ENCODE measurements around the gene UBE3B.

UBE3B gene

GRCh38 chr12:109561711-109562030 is 84.2 kb downstream of the UBE3B start:
- no peak for TF ChIP-seq CTCF (IDR thresholded peaks at IDR 0.05)
- H3K27ac ChIP-seq = no peak overlapping the region

GRCh38 chr12:109562871-109563270 is 85.4 kb downstream of the UBE3B start:
- Histone ChIP-seq H3K4me1 (no peaks in the 10 kb centered on the region), H3K4me2 (ENCODE audit: low read length) (no peak overlapping the region), H3K27me3 (ENCODE audit: control insufficient read depth, insufficient read depth, low read length) (no peaks in the 10 kb centered on the region), H3K4me3 (ENCODE audit: low read depth, low read length) (no peak overlapping the region), H3K36me3 (ENCODE audit: control insufficient read depth, insufficient read depth, low read length) (no peaks in the 10 kb centered on the region), H3K9ac (no peak overlapping the region), H3K27ac (no peak overlapping the region), H3K9me3 (ENCODE audit: control insufficient read depth, low read length) (no peaks in the 10 kb centered on the region), H3K79me2 (no peaks in the 10 kb centered on the region), H2AFZ (no peak overlapping the region)
- no peak for TF ChIP-seq CTCF (IDR thresholded peaks at IDR 0.05)

More at GRCh38 chr12:109561711-109562030, 84.2 kb downstream of the UBE3B start:
- Histone ChIP-seq H2AFZ (no peak overlapping the region), H3K9ac (no peak overlapping the region), H3K36me3 (ENCODE audit: control insufficient read depth, insufficient read depth, low read length) (no peaks in the 10 kb centered on the region), H3K79me2 (no peaks in the 10 kb centered on the region), H3K4me3 (ENCODE audit: low read depth, low read length) (no peak overlapping the region), H3K4me2 (ENCODE audit: low read length) (no peak overlapping the region), H3K4me1 (no peaks in the 10 kb centered on the region), H3K27me3 (ENCODE audit: control insufficient read depth, insufficient read depth, low read length) (no peaks in the 10 kb centered on the region), H3K9me3 (ENCODE audit: control insufficient read depth, low read length) (no peaks in the 10 kb centered on the region)

- H3K36me3 ChIP-seq (ENCODE audit: control insufficient read depth, insufficient read depth, low read length) = no peaks in the 10 kb centered on the region
- H3K4me1 ChIP-seq = no peaks in the 10 kb centered on the region
- no peak for TF ChIP-seq CTCF (IDR thresholded peaks at IDR 0.05)
- H3K4me3 ChIP-seq (ENCODE audit: low read depth, low read length) = no peak overlapping the region
- H3K9me3 ChIP-seq (ENCODE audit: control insufficient read depth, low read length) = no peaks in the 10 kb centered on the region
- H3K9ac ChIP-seq = no peak overlapping the region
- no peak overlapping the region for H3K27ac ChIP-seq
- H3K79me2 ChIP-seq = no peaks in the 10 kb centered on the region
- no peak overlapping the region for H2AFZ ChIP-seq
- no peak overlapping the region for H3K4me2 ChIP-seq (ENCODE audit: low read length)
- no peaks in the 10 kb centered on the region for H3K27me3 ChIP-seq (ENCODE audit: control insufficient read depth, insufficient read depth, low read length)
Observed at GRCh38 chr12:109563291-109564284, 86.2 kb downstream of the UBE3B start.

GRCh38 chr12:109566424-109566823 is 89.0 kb downstream of the UBE3B start:
- Histone ChIP-seq H3K79me2 (no peaks in the 10 kb centered on the region), H3K4me3 (ENCODE audit: low read depth, low read length) (no peak overlapping the region), H3K4me2 (ENCODE audit: low read length) (no peak overlapping the region), H3K9me3 (ENCODE audit: control insufficient read depth, low read length) (no peaks in the 10 kb centered on the region), H3K27me3 (ENCODE audit: control insufficient read depth, insufficient read depth, low read length) (no peaks in the 10 kb centered on the region), H3K9ac (no peak overlapping the region), H3K4me1 (no peaks in the 10 kb centered on the region), H3K36me3 (ENCODE audit: control insufficient read depth, insufficient read depth, low read length) (no peaks in the 10 kb centered on the region), H3K27ac (no peak overlapping the region), H2AFZ (no peak overlapping the region)
- no peak for TF ChIP-seq CTCF (IDR thresholded peaks at IDR 0.05)

GRCh38 chr12:109567296-109567695 is 89.9 kb downstream of the UBE3B start:
- Histone ChIP-seq H3K4me3 (ENCODE audit: low read depth, low read length) (no peak overlapping the region), H3K79me2 (no peaks in the 10 kb centered on the region), H3K4me2 (ENCODE audit: low read length) (no peak overlapping the region), H3K4me1 (no peaks in the 10 kb centered on the region), H3K27me3 (ENCODE audit: control insufficient read depth, insufficient read depth, low read length) (no peaks in the 10 kb centered on the region), H3K36me3 (ENCODE audit: control insufficient read depth, insufficient read depth, low read length) (no peaks in the 10 kb centered on the region), H3K9me3 (ENCODE audit: control insufficient read depth, low read length) (no peaks in the 10 kb centered on the region), H2AFZ (no peak overlapping the region), H3K27ac (no peak overlapping the region), H3K9ac (no peak overlapping the region)
- TF ChIP-seq CTCF (IDR thresholded peaks at IDR 0.05) = no peak
